DMS53 treated with DMSO at 0.1 percent for 48 hours (cell line): ENCODE measurements around the gene AGBL3.
A peak's percentile ranks its signal among the peaks of the same experiment; 100 is the strongest.
"Not testable (repeated sequence)": the region's sequence is repeated elsewhere in the genome, so short reads cannot be mapped to it uniquely, and the experiment has no call there.

Source experiments
- DNase-seq: peaks from one replicate; lab custom pipeline; 2025; ENCODE audit not compliant: unreplicated experiment; lab: John Stamatoyannopoulos, UW

The AGBL3 gene

GRCh38 chr7:134962270-134962780, 24.0 kb upstream of the AGBL3 start:
- DNase-seq = no peak

GRCh38 chr7:134963036-134963435, 23.3 kb upstream of the AGBL3 start:
- no peak for DNase-seq

- DNase-seq = peak; percentile 62
Measured at GRCh38 chr7:134966691-134967090, 19.6 kb upstream of the AGBL3 start.

- no peak for DNase-seq
Measured at GRCh38 chr7:134968110-134968509, 18.2 kb upstream of the AGBL3 start.

- DNase-seq = not testable (repeated sequence)
Measured at GRCh38 chr7:134981645-134982044, 4.7 kb upstream of the AGBL3 start.

GRCh38 chr7:134985894-134986362, 380 bp upstream of the AGBL3 start:
- no peak for DNase-seq

GRCh38 chr7:134988161-134988560, 1.9 kb downstream of the AGBL3 start:
- no peak for DNase-seq

- no peak for DNase-seq
Measured at GRCh38 chr7:134991469-134992339, 5.4 kb downstream of the AGBL3 start.

GRCh38 chr7:134992626-134993179, 6.4 kb downstream of the AGBL3 start:
- no peak for DNase-seq

GRCh38 chr7:134993877-134994456, 7.7 kb downstream of the AGBL3 start:
- DNase-seq = no peak

GRCh38 chr7:134995239-134996096, 9.2 kb downstream of the AGBL3 start:
- DNase-seq = no peak

GRCh38 chr7:134996097-134996550, 9.8 kb downstream of the AGBL3 start:
- DNase-seq = no peak

- DNase-seq = no peak
Measured at GRCh38 chr7:134997214-134997885, 11.0 kb downstream of the AGBL3 start.

GRCh38 chr7:134999136-134999535, 12.8 kb downstream of the AGBL3 start:
- DNase-seq = no peak

GRCh38 chr7:135001390-135002165, 15.3 kb downstream of the AGBL3 start:
- no peak for DNase-seq

GRCh38 chr7:135012229-135012628, 25.9 kb downstream of the AGBL3 start:
- DNase-seq = no peak

- DNase-seq = no peak
Measured at GRCh38 chr7:135023622-135024021, 37.3 kb downstream of the AGBL3 start.

GRCh38 chr7:135035252-135035651, 48.9 kb downstream of the AGBL3 start:
- DNase-seq = no peak

GRCh38 chr7:135067017-135067416, 80.7 kb downstream of the AGBL3 start:
- DNase-seq = not testable (repeated sequence)
